WTC11 (cell line): ENCODE measurements around the gene ATP2A2.

ENCODE experiments used
- ATF3 ChIP-seq: sonication (generic); formaldehyde crosslinking; conservative IDR thresholded peaks from 2 replicates; pipeline ENCODE4 v1.8.1; 2022; ENCODE audit warnings: mild to moderate bottlenecking, missing genetic modification reagents
- CREB1 ChIP-seq: sonication (generic); formaldehyde crosslinking; IDR thresholded peaks from 2 replicates; pipeline ENCODE4 v1.8.0; 2023; ENCODE audit warnings: mild to moderate bottlenecking, missing genetic modification reagents
- ELF4 ChIP-seq: sonication (generic); formaldehyde crosslinking; IDR thresholded peaks from 2 replicates; pipeline ENCODE4 v1.8.1; 2022; ENCODE audit warnings: low read depth, mild to moderate bottlenecking, moderate library complexity, missing genetic modification reagents
- GTF2I ChIP-seq: fragments of 250-450 bp; sonication (Bioruptor Pico); conservative IDR thresholded peaks from 2 replicates; pipeline ENCODE4 v1.4.0; 2021; ENCODE audit warnings: mild to moderate bottlenecking
- SP1 ChIP-seq: sonication (generic); formaldehyde crosslinking; conservative IDR thresholded peaks from 2 replicates; pipeline ENCODE4 v1.8.1; 2022; ENCODE audit warnings: missing genetic modification reagents
- STAT6 ChIP-seq: sonication (generic); formaldehyde crosslinking; conservative IDR thresholded peaks from 2 replicates; pipeline ENCODE4 v1.8.1; 2023; ENCODE audit warnings: mild to moderate bottlenecking, low read depth, missing genetic modification reagents, moderate library complexity
- ZNF512 ChIP-seq: sonication (generic); formaldehyde crosslinking; IDR thresholded peaks from 2 replicates; pipeline ENCODE4 v1.8.1; 2022; ENCODE audit warnings: missing genetic modification reagents, borderline replicate concordance
- ZNF671 ChIP-seq: fragments of 250-450 bp; sonication (Bioruptor Pico); IDR thresholded peaks from 2 replicates; pipeline ENCODE4 v1.8.0; 2021; ENCODE audit warnings: mild to moderate bottlenecking
- TF ChIP-seq, protein P1 (sequence below): fragments of 200-600 bp; IDR thresholded peaks from 2 replicates; pipeline ENCODE4 v1.8.0; 2022; ENCODE audit warnings: antibody characterized with exemption
- TF ChIP-seq, protein P2 (sequence below): sonication (generic); formaldehyde crosslinking; IDR thresholded peaks from 2 replicates; pipeline ENCODE4 v1.8.1; 2023; ENCODE audit warnings: mild to moderate bottlenecking, missing genetic modification reagents

DNA sequence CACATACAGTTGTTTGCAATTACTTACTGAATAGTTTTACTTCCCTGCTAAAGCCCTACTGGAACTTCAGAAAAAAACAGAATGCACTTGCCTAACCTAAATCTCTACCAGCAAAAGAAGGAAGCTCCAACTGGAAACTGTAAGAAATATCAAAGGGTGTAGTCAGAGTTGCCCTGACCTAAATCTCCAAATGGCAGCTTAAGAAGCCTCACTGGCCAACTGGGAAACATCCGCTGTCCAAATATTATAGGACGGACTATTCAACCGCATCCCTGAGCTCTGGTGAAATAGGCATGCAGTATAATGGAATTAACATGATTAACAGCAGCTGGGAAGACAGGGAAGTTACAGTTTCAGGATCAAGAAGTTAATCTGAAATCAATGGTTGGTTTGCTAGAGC, 98.2 kb downstream of the ATP2A2 start:
- TF ChIP-seq, protein P1, sequence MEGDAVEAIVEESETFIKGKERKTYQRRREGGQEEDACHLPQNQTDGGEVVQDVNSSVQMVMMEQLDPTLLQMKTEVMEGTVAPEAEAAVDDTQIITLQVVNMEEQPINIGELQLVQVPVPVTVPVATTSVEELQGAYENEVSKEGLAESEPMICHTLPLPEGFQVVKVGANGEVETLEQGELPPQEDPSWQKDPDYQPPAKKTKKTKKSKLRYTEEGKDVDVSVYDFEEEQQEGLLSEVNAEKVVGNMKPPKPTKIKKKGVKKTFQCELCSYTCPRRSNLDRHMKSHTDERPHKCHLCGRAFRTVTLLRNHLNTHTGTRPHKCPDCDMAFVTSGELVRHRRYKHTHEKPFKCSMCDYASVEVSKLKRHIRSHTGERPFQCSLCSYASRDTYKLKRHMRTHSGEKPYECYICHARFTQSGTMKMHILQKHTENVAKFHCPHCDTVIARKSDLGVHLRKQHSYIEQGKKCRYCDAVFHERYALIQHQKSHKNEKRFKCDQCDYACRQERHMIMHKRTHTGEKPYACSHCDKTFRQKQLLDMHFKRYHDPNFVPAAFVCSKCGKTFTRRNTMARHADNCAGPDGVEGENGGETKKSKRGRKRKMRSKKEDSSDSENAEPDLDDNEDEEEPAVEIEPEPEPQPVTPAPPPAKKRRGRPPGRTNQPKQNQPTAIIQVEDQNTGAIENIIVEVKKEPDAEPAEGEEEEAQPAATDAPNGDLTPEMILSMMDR: no peak
- TF ChIP-seq ZNF671 (CRISPR knock-in tag) (no peak), SP1 (CRISPR knock-in tag) (no peak), ATF3 (CRISPR knock-in tag) (no peak), CREB1 (CRISPR knock-in tag) (no peak), ZNF512 (no peak), STAT6 (CRISPR knock-in tag) (no peak), ELF4 (no peak), GTF2I (CRISPR knock-in tag) (no peak)
- TF ChIP-seq, protein P2, sequence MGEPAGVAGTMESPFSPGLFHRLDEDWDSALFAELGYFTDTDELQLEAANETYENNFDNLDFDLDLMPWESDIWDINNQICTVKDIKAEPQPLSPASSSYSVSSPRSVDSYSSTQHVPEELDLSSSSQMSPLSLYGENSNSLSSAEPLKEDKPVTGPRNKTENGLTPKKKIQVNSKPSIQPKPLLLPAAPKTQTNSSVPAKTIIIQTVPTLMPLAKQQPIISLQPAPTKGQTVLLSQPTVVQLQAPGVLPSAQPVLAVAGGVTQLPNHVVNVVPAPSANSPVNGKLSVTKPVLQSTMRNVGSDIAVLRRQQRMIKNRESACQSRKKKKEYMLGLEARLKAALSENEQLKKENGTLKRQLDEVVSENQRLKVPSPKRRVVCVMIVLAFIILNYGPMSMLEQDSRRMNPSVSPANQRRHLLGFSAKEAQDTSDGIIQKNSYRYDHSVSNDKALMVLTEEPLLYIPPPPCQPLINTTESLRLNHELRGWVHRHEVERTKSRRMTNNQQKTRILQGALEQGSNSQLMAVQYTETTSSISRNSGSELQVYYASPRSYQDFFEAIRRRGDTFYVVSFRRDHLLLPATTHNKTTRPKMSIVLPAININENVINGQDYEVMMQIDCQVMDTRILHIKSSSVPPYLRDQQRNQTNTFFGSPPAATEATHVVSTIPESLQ (CRISPR knock-in tag): no peak
